ENCODE data around the gene SPSB1.

DNA sequence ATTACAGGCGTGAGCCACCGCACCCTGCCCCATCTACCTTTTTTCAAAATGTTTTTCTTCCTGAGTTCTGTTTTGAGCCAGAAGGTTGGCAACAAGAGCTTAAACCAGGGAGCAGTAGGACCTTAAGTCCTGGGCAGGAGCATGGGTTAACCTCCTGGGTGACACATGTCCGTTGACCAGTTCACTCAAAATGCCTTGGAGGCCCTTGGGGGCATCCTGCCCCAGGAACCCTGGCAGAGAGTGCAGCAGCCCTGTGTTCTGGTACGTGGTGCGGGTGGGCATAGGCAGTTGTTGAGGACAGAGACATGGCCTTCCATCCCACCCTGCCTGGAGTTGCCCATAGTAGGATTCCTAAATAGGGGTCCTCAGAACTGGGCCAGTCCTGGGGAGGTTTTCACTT lies 46.5 kb upstream of the SPSB1 start:
- no peak for TF ChIP-seq POLR2AphosphoS5 (IDR thresholded peaks at IDR 0.05)
- TF ChIP-seq, protein P1, sequence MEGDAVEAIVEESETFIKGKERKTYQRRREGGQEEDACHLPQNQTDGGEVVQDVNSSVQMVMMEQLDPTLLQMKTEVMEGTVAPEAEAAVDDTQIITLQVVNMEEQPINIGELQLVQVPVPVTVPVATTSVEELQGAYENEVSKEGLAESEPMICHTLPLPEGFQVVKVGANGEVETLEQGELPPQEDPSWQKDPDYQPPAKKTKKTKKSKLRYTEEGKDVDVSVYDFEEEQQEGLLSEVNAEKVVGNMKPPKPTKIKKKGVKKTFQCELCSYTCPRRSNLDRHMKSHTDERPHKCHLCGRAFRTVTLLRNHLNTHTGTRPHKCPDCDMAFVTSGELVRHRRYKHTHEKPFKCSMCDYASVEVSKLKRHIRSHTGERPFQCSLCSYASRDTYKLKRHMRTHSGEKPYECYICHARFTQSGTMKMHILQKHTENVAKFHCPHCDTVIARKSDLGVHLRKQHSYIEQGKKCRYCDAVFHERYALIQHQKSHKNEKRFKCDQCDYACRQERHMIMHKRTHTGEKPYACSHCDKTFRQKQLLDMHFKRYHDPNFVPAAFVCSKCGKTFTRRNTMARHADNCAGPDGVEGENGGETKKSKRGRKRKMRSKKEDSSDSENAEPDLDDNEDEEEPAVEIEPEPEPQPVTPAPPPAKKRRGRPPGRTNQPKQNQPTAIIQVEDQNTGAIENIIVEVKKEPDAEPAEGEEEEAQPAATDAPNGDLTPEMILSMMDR (IDR thresholded peaks at IDR 0.05) = no peak
- TF ChIP-seq POLR2A (IDR thresholded peaks at IDR 0.05) = no peak
- no peak for TF ChIP-seq EP300 (IDR thresholded peaks at IDR 0.05)
